T-helper 1 cell treated with Interleukin-12 subunit alpha and Interleukin-12 subunit beta and Interleukin-4 antibody, amounts not matched to agents 30 ng/mL and 1 ng/mL, for 36 hours (primary cell): ENCODE data around the gene GET4. TPM values are rescaled to one million over a fixed set of nuclear protein-coding genes. Genes with fewer than 3 reads are reported as not detected.
"Not testable (repeated sequence)": the region's sequence is repeated elsewhere in the genome, so short reads cannot be mapped to it uniquely, and the experiment has no call there.

ENCODE experiments used
- intact Hi-C: fragments of 100-400 bp; cut with micrococcal nuclease; formaldehyde crosslinking; loops from one replicate; pipeline ENCODE4 v1.15.1; 2024
- total RNA-seq: library from RNA; stranded (reverse); gene quantifications from 2 replicates; pipeline ENCODE4 v1.2.3, GENCODE V29; 2022

Gene GET4
- total RNA-seq, 1 donor from 2014 or later, result 33.7 TPM

DNA sequence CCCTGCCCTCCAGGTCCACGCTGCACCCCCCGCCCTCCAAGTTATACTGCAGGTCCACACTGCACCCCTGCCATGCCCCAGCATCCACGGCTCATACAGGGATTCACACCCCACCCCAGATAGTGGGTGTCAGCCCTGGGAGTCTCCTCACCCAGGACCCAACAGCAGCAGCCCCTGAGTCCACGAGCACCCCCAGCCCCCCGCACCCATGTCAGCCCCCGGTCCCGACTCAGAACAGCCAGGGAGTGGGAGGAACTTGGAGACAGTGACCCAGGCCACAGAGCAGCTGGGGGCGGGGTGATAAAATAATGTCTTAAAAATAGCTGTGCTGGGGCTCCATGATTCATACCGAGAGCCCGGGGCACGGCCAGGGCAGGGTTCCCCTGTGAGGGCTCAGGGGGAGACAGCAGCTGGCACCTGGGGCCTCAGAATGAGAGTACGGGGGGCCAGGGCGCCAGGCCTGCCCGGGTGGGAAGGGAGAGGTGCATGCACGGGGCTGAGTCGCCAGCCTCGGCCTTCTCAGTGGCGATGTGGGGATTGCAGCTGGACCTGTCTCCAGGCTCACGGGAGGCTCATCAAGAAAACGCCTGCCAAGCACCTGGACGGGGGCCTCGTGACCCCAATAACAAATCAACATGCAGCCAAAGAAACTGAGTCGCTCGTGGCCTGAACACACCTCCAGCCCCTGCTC lies 48.3 kb downstream of the GET4 start:
- intact Hi-C loops, result loop anchor here (5.0 kb wide), 1 partner anchor 118 kb away; the partner anchor contains the start of gene GPR146

DNA sequence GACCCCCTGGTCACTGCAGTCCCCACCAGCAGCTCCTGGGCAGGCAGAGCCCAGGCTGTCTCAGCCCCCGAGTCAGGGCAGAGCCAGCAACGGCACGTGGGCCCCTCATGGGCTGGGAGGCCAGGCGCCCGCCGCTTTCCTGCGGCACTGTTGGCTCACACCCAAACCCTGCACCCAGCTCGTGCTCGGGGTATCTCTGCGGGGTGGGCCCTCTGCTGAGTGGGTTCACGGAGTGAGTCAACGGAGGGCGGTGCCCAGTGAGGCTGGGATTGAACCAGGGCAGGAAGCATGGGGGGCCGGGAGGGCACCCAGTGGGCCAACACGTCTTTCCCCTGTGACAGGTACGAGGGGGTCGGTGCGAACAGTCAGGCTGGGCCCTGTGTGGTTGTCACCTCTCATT lies 49.2 kb downstream of the GET4 start:
- intact Hi-C loops, result no loop called here

DNA sequence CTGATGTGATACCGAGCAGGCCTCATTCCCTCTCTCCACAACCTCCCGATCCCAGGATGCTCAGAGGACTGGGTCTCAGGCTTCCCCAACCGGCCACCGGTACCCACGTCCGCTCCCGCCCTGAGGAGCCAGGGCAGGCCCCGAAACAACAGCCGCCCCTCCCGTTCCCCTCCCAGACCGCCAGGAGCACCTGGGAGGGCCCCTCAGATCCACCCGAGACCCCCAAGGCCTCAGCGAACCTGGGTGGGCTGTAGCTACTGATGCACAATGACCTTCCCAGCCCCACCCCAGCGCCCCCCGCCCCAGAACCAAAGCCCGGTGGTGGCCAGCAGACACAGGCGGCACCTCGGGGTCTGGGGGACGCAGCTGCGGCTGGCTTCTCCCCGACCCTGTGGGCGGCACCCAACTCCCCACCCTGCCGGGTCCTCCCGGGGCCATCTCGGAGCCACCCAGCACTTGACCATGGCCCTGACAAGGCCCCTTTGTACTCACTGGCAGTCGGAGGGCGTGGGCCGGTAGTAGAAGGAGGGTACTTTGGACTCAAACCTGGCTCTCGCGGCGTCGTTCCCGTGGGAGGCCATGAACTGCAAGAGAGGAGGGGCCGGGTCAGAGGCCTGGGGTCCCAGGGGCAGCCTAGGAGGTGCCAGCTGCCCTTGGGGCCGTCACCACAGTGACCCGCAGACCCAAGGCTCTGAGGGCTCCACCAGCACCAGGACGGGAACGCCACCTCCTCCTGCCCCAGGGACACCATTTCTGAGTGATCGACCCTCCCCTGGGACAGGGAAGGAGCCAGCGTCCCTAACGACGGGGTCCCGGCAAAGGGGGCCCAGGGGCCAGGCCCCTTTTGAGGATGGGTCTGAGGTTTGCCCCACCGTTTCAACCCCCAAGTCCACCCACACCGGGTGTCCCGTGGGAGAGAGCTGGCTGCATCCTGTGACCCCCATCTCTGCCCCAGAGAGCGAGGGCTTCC lies 50.0 kb downstream of the GET4 start:
- intact Hi-C loops, result no loop called here

DNA sequence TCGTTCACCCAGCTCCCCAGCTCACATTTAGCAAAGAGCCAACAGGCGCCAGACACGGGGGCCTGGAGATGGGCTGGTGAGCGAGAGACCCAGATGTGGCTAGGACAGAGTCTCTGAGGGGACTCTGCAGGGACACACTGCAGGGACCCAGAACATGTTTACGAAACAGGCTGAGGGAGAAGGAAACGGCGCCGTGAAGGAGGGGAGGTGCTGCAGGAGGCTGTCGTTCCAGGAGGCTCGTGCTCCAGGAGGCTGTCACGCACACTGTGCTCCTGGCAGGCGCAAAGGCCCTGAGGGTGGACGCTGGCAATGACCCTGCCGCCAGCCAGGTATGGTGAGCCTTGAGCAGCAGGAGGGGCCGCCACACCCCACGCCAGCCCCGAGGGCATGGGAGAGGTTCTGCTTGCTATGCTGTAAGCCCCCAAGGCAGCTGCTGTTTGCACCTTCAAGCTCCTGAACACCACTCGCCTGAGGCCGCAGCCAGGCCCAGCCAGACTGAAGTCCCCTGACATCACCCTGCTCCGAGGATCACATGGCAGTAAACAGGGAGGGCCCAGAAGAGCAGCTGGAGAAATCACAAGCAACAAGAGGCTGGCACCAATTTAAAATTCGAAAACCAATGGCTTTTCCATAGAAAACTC lies 50.8 kb downstream of the GET4 start:
- intact Hi-C loops, result no loop called here

DNA sequence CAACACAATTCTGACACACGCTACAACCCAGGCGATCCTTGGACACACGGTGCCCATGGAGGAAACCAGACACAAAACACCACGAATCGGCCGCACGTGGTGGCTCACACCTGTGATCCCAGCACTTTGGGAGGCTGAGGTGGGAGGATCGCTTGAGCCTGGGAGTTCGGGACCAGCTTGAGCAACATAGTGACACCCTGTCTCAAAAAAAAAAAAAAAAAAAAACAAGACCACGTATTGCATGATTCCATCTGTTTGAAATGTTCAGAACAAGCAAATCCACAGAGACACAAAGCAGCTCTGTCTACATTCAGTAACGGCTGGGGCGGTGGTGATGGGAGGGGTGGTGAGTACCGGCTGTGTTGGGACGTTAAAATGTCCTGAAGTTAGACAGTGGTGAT lies 53.0 kb downstream of the GET4 start:
- intact Hi-C loops, result no loop called here

DNA sequence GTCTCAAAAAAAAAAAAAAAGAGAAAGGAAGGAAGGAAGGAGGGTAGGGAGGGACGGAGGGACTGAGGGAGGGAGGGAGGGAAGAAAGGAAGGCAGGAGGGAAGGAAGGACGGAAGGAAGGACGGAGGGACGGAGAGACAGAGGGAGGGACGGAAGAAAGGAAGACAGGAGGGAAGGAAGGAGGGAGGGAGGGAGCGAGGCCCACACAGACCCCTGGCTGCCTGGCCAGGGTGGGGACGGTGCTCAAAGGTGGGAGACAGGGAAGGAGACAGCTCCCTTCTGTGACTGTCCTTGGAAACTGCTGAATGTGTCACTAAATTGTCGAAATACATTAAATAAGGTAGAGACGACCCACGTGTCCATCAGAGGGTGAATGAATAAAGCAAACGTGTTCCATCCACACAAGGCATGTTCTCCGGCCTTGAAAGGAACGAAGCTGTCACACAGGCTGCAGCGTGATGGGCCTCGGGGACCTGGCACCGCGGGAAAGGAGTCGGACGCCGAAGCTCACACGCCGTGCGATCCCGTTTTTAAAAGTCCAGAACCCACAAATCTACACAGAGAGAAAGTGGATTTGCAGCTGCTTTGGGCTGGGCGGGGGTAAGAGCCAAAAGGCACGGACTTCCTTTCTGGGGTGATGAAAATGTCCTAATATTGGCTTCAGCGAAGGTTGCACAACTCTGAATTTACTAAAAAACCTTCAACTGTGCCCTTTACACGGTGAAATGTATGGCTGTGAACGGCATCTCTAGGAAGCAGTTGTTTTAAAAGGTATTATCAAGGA lies 54.8 kb downstream of the GET4 start:
- intact Hi-C loops, result no loop called here

DNA sequence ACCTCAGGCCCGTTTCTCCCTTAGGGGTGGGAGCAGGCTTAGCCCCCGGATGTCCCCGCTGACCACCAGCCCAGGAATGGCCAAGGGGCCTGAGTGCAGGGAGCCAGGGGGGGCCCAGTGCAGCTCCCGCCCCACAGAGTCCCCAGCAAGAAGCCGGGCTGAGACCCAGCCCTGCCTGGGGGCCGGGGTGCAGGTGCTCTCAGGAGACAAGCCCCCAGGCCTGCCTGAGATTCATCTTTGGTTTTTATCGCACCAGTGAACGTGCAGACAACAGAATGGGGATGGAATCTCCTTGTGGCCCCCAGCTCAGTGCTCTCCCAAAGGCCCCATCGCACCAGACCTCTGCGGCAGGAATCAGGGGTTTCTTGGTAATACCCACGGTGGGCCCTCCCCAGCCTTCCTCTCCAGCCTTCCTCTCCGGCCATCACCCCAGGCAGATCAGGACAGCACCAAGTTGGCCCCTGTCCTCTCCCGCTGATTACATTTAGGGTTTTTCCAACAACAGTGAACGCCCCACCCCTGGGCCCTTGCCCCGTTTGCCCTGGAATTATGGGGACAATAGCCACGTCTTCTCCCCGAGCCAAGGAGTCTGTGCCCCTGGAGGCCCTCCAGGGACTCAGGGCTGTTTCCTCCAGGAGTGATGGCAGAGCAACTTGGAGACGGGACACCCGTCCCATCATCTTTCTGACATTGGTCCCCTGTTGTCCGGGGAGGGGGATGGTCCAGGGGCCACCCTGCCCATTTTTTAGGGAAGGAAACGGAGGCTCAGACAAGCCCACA lies 55.7 kb downstream of the GET4 start:
- intact Hi-C loops, result no loop called here

DNA sequence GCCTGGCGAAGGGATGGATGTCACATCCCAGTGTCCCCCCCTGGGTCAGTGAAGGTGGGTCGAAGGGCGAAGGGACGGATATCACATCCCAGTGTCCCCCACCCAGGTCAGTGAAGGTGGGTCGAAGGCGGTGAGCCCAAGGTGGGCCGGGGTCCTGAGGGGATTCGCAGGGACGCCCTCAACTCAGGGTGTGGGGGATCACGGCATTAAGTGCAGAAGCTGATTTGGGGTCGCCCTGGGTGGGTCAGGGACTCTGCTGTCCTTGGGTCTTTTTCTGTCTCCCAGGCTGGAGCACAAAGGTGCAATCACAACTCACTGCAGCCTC lies 56.3 kb downstream of the GET4 start:
- intact Hi-C loops, result no loop called here

DNA sequence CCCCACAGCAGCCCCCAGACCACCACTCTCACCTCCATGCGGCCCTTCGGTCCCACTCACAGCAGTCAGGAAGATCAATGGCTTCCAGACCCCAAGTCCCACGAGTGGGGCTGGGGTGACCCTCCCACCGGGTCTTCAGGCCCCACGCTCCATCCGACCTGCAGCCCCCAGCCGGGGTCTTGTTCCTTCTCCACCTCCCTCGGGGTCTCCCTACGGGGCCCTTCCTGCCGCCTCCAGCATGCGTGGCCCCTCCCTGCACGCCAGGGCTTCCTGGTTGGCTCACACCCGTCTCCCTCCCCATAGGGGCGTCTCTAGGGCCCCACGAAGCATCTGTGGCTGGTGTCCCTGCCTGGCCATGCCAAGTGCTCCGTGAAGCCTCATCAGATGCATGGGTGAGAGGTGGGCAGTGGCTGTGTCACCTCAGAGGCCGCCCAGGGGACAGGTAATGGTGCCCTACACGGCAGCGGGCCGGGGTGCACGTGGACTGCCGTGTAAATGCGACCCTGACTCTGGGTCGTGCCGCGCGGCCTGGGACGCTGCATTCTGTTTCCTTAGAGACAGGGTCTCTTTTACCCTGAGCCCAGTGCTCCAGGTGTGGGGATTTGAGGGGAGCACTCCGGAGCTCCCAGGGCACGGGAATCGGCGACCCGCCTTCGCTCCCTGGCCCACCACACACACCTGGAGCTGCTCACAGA lies 58.3 kb downstream of the GET4 start:
- intact Hi-C loops, result no loop called here

DNA sequence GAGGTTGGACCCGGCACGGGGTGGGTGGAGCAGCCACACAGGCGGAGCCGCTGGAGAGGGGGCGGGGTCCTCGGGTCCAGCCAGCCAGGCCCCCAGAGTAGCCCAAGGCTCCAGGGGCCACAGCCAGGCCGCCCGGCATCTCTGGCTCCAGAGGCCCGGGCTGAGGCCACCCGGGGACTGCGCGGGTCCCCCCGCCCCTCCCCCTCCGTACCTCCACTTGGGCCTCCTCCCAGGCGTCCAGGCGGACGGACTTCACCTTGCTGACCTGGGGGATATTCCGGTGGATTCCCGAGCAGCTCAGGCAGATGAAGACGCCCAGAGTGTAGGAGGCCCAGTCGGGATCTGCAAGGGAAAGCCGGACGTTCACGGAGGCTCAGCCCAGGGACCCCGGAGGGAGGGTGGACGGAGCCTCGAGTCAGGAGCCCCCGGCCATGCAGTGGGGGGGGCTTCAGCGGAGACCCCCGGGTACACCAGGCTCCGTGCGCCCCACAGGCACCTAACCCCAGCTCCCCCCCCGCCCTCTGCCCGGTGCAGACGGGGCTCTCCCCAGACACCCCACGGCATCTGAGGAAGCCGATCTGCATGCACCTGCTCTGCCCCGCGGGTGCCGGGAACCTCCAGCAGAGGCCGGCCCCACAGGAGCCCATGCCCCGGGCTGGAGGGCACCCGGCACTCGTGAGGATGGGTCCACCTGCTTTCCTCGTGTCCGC lies 59.0 kb downstream of the GET4 start:
- intact Hi-C loops, result no loop called here

DNA sequence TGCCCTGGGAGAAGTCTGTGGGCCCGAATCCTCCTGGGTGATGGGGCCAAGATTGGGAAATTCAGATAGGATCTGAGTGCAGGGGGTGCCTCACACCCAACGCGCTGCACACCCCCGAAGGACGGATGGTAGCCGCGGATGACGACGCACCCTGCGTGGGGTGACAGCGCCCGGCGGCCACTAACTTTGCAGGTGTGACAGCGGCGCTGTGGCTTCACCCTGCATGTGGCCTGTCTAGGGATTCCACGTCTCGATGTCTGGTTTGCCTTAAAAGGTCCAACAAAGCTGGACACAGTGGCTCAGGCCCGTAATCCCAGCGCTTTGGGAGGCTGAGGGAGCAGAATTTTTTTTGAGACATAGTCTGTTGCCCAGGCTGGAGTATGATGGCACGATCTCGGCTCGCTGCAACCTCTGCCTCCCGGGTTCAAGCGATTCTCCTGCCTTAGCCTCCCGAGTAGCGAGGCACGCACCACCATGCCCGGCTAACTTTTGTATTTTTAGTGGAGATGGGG lies 59.6 kb downstream of the GET4 start:
- intact Hi-C loops, result loop anchor here (2.0 kb wide), 1 partner anchor 13 kb away; no protein-coding TSS in a partner anchor

DNA sequence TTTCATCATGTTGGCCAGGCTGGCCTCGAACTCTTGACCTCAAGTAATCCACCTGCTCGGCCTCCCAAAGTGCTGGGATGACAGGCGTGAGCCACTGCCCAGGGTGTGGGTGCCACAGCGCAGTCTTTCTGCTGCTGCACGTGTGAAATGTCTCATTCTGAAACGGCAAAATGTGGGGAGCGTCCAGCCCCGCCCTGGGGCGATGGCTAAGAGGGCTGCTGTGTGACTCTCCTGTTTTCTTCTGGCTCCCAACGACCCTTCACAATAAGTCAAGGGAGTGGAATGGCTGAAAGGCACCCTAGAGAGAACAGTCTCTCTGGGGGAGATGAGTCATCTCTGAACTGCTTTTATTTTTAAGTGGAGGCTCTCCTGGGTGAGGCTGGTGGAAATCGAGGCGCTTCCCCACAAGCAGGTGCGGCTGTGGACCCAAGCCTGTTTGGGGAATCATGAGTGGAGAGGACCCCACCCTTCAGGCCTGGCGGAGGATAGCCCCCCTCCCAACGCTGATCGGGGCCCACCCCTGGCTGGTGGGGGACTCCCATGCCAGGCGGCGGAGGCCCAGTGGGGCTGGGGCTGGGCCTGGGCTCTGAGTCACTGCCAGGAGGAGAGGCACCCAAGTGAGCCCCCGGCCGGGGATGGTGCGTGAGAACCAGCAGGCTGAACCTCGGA lies 60.2 kb downstream of the GET4 start:
- intact Hi-C loops, result loop anchor here (2.0 kb wide), 1 partner anchor 14 kb away; no protein-coding TSS in a partner anchor

DNA sequence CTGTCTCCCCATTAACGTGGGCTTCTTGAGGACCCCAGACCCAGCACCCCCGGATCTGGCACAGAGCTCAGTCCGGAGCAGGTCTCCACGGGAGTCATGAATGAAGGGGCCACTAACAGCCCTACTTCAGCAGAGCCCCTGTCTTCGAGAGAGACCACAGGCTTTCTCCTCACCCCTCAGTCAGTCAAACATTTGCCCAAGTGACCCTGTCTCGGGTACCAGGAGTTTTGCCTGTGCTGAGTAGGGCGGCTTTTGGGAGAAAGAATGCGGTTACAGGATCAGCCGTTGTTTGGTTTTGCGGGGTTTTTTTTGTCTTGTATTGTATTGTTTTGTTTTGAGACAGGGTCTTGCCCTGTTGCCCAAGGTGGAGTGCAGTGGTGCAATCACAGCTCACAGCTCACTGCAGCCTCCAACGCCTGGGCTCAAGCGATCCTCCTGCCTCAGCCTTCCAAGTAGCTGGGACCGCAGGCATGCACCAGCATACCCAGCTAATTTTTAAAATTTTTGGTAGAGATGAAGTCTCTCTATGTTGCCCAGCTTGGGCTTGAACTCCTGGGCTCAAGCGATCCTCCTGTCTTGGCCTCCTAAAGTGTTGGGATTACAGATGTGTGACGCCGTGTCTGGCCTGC lies 61.6 kb downstream of the GET4 start:
- intact Hi-C loops, result loop anchor here (2.0 kb wide), 1 partner anchor 15 kb away; no protein-coding TSS in a partner anchor

DNA sequence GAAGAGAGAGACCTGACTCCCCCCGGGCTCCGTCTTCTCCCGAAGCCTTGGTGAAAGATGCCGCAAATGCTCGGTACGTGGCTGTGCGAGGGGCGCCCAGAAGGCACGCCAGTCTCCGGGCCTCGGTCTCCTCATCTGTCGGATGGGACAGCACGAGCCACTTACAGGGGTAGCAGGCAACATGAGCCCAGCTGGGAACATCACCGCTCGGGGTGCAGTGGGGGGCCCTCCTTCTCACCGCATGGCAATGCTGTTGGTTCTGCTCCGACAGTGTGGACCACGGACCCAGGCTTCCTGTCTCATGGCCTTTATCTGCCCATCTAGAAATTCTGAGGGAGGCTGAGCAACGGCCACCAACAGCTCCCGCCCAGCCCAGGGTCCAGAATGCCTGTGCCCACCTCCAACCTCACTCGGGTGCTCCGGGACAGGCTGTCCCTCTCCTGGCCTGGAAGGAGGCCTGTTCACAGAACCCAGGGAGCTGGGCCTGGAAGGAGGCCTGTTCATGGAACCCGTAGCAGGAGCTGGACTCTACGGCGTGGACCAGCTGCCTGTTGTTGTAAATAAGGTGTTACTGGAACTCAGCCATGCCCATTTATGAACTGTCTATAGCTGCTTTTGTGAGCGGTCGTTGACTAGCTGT lies 62.3 kb downstream of the GET4 start:
- intact Hi-C loops, result no loop called here

DNA sequence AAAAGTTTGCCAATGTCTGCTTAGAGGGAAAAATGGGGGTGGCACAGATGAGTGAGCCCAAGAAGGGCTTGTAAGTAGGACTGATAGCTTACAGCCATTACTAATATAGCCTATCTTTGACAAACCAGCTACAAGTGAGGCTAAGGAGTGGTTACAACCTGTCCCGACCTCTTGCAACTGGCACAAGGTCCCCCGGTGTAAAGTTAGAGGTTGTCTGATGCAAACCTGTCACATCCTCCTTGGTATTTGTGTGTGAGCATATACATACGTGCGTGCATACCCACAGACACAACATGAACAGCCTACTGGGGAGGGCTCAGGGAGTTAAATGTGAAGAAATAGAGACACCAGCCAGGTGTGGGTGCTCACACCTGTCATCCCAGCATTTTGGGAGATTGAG lies 63.5 kb downstream of the GET4 start:
- intact Hi-C loops, result no loop called here

DNA sequence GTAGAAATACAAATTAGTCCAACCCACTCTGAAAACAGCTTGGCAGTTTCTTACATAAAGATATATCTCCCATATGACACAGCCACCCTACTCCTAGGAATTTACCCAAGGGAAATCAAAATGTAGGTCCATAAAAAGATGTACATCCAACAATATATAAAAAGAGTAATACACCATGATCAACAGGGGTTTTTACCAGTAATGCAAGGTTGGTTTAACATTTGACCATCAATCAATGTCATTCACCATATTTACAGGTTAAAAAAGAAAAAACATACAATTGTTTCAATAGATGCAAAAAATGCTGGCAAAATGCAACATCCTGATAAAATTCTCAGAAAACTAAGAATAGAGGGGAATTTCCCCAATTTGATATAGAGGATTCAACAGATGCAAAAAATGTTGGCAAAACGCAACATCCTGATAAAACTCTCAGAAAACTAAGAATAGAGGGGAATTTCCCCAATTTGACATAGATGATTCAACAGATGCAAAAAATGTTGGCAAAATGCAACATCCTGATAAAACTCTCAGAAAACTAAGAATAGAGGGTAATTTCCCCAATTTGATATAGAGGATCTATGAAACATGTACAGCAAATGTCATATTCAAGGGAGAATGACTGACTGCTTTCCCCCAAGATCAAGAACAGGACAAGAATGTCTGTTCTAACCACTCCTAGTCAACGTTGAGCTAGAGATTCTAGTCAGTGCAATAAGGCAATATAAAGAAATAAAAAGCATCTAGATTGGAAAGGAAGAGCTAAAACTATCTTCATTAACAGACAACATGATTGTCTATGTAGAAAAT lies 64.5 kb downstream of the GET4 start:
- intact Hi-C loops, result no loop called here

DNA sequence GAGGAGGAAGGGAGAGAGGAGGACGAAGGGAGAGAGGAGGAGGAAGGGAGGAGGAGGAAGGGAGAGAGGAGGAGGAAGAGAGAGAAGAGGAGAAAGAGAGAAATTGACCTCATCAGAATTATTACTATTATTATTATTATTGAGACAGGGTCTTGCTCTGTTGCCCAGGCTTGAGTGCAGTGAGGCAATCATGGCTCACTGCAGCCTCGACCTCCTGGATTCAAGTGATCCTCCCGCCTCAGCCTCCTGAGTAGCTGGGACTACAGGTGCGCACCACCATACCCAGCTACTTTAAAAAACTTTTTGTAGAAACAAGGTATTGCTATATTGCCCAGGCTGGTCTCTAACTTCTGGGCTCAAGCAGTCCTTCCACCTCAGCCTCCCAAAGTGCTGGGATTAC lies 67.4 kb downstream of the GET4 start:
- intact Hi-C loops, result not testable (repeated sequence)
